NCI-H345 treated with DMSO at 0.1 percent for 48 hours (cell line): ENCODE data around the gene TOR3A.
A peak's percentile ranks its signal among the peaks of the same experiment; 100 is the strongest.

Experiments used
- DNase-seq: peaks from one replicate; lab custom pipeline; 2025; ENCODE audit not compliant: unreplicated experiment; lab: John Stamatoyannopoulos, UW

Gene TOR3A

DNA sequence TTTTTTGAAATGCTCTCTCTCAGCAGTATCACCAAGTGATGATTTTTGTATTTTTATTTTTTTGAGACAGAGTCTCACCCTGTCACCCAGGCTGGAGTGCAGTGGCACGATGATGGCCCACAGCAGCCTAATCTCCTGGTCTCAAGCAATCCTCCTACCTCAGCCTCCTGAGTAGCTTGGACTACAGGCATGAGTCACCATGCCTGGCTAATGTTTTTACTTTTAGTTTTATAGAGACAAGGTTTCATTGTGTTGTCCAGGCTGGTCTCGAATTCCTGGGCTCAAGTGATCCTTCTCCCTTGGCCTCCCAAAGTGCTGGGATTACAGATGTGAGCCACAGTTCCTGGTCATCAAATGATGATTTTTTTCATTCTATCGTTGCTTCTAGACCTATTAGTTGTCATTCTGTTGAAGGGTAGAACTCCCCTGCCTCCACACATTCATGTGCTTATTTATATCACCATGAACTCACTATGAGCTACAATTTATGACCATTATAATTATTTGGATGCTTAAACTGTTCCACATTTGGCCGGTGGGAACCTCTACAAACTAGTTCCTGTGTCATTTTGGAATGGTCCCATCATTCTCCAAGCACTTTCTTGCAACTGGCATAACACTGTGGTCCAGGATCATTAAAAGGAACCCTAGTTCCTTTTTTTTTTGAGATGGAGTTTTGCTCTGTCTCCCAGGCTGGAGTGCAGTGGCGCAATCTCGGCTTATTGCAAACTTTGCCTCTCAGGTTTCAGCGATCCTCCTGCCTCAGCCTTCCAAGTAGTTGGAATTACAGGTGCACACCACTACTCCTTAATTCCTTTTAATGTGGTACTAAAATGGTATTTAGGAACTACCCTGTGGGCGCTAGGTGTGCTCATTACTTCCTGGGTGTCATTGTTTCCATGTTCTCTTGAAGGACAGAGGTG is 20.2 kb upstream of the TOR3A start:
- no peak for DNase-seq

DNA sequence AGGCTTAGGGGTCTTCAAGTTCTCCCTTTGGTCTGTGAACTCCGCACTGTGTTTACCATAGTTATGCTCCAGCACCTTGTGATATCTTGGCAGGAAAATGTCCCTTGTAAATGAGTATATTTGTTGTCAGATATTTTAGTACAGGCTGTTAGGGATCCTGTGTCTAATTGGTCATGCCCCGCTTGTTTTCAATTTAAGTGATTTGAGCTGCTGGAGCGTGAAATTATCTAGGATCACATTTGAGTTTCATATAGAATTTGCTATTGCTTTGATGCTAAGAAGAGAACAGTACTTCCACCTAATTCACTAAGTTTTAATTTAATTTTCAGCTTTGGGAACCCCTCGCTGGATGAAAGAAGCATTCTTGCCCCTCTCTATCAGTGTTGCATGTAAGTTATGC is 15.4 kb upstream of the TOR3A start:
- DNase-seq, result no peak

DNA sequence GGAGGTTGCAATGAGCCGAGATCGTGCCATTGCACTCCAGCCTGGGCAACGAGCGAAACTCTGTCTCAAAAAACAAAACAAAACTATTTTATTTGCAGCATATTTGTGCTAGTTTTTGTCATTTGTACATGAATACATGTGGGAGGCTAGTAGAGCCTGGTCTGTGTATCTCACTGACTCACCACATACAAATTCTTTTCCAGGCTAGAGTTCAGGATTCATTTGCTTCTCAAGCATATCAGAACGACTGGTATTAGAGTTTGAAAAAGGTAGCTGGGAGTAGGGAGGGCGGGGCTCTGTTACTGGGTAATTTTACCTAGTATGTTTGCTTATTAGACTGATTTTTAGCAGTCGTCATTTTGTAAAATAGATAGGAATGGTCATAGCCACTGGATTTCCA is 4.5 kb upstream of the TOR3A start:
- no peak for DNase-seq

- DNase-seq, result peak; percentile 81
Measured at GRCh38 chr1:179079113-179079761, 2.6 kb upstream of the TOR3A start.

- DNase-seq, result no peak
Measured at GRCh38 chr1:179080866-179081686, 794 bp upstream of the TOR3A start.

- DNase-seq, result no peak
Measured at GRCh38 chr1:179082333-179082998, 596 bp downstream of the TOR3A start.

DNA sequence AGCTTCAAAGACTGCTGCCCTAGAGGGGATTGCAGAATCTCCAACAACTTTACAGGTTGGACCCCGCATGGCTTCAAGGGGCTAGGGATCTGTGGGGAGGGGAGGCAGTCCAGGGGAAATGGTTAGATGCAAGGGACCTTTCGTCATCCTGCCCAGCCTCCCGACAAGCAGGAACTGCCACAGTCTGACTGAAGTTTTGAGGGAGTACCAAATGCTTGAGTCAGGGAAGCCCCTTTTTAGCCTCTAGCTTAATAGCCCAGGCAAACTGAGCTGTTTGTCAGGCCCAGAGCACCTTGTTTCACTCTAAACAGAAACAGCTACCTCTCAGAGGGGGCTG is 1.1 kb downstream of the TOR3A start:
- no peak for DNase-seq

DNA sequence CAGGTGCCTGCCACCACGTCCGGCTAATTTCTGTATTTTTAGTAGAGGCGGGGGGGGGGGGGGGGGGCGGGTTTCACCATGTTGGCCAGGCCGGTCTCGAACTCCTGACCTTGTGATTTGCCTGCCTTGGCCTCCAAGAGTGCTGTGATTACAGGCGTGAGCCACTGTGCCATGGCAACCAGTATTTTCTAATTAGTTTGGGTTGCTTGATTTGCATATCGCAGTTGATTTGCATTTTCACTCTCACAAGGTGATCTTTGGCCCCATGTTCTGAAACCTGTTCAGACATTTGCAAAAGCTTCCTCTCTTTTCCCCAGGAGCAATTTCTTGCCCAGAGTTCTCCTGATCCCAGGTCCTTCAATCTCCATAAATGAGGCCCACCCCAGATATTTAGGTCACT is 1.7 kb downstream of the TOR3A start:
- DNase-seq, result no peak

- no peak for DNase-seq
Measured at GRCh38 chr1:179087665-179088064, 5.8 kb downstream of the TOR3A start.

DNA sequence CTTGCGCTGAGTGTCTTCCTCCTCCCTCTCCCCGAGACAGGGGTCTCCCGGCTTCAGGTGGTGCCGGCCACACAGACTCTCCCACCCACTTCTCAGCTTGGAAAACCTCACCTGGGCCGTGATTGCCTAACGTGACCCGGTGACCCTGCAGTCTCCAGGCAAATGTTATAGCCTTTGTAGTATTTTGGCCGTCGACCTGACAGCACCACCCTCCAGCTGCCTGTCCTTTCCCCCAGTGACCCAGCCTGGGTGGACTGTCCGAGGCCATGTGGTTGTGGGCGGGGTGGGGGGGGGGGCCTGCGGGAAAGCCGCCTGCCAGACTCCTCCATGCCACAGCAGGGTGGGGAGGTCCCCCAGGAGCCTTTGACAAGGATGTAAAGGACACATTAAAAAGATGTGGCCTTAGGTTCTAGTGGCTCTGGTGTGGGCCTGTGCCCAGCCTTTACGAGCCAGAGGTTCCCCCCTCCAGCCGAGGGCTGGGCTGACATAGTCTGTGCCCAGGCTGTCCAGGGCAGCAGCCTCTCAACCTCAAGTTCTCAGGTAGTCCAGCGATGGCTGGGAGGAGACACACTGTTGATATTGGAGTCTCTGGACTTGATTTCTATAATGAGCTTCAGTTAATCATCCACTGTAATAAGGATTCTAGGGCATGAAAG is 8.1 kb downstream of the TOR3A start:
- DNase-seq, result no peak

DNA sequence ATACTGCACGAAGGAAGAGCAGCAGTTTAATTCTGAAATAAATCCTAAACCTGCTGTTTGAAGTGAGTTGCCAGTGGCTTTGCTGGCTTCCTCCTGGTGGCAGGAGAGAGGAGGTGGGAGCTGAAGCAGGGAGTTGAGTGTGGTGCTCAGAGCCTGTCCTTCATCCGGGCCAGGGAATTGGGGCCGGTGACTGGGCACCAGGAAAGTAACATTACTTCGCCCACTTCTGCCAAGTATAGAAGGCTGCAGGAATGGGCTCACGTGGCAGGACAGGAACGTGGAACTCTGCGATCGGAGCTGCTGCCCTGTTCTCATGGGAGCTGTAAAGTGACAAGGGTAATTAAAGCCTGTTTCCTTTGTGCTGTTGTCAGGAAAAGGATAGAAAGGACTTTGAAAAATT is 8.7 kb downstream of the TOR3A start:
- no peak for DNase-seq

- no peak for DNase-seq
Measured at GRCh38 chr1:179090923-179091322, 9.1 kb downstream of the TOR3A start.

DNA sequence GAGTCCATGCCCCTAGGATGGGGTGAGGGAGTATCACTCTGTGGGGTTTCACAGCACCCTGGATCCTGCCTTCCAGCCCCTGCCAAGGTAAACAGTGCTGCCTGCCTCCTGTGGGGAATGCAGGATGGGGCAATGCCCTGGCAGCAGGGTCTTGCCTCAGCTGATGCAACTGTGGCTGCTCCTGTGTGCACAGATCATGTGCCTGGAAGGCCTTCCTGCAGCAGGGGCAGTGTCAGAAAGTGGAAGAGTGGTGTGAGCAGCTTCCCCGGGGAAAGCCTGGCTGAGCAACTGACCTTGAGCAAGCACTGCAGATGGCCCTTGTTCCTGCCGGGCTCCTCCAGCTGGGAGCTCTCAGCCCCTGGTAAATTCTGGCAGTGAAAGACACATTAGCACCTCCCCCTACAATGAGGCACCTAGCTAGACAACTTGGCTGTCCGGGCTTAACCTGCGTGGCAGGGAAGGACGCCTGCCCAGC is 9.9 kb downstream of the TOR3A start:
- DNase-seq, result no peak

DNA sequence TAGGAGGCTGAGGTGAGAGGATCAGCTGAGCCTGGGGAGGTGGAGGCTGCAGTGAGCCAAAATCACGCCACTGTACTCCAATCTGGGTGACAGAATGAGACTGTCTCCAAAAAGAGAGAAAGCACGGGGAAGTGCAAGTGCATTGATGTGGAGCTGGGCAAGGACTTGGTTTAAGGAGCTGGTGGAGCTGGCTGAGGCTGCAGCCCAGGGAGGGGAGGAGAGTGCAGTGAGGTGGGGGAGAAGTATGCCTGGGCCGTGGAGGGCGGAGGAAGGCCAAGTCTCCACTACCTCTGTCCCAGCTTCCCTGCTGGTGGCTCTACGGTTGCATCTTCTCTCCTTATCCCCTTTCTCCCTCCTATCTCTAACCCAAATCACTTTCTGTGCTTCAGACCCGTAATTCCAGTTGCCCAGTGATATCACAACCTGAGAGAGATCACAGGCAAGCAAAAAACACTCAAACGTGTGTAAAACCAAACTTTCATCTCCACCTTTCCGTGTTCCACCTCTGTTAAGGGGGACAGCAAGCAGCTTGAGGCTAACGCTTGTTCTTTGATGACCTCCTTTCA is 11.1 kb downstream of the TOR3A start:
- DNase-seq, result no peak

DNA sequence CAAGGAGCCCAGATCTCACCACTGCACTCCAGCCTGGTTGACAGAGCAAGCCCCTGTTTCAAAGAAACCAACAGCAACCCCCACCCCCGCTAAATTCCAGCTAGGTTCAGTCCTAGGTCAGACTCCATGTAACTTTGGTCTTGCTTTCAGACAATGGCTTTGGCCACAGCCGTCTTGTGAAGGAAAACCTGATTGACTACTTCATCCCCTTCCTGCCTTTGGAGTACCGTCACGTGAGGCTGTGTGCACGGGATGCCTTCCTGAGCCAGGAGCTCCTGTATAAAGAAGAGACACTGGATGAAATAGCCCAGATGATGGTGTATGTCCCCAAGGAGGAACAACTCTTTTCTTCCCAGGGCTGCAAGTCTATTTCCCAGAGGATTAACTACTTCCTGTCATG is 12.9 kb downstream of the TOR3A start:
- DNase-seq, result no peak

DNA sequence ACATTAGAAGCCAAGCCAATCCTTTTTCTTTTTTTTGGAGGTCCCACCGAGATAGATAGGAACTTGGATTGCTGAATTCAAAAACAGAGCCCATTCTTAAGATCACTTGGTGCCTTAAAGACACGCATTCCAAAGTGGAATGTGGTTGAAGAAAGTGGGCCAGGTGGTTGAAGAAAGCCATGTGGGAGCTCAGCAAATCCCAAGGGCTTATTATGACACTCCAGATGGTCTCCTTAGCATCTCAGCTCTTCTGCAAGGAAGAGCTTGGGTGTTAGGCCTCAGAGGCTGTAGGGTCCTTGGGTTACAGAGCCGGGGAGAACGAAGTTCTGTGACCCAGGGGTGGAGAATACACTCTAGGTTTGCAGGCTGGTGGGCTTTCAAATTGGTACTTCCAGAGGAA is 13.5 kb downstream of the TOR3A start:
- DNase-seq, result no peak

DNA sequence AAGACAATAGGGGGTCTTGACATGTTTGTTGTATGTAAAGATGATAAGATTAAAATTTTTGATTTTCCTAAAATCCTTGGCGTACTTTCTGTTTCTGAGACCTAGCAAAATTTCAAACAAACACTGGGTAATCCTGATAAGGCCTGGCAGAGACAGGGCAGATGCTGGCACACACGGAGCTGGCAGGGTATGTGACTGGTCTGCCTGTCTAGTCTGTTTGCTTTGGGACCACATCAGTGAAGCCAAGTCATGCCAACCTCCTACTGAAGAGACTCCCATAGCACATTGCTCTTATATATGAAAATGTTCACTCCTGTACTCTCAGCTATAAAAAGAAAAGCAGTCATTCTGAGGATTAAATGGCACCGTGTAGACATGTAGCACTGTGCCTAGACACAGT is 14.1 kb downstream of the TOR3A start:
- DNase-seq, result no peak

DNA sequence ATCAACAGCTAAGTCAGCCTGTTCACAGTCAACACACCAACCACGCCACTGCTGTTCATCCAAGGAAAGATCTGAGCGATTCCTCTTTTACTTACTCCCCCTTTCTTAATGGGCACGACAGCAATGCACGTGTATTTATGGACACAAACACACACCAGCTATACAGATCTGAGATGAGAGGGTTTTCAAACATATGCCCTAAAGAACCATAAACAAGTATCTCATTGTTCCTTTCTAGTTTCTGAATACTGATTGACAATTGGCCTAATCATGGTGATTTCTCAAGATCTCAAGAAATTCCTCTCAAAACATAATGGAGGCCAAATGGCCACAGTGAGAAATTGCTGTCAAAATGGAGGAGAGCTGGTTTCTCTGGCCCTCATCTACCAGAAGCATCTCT is 18.0 kb downstream of the TOR3A start:
- DNase-seq, result no peak

GRCh38 chr1:179101566-179101965 is 19.7 kb downstream of the TOR3A start:
- no peak for DNase-seq

DNA sequence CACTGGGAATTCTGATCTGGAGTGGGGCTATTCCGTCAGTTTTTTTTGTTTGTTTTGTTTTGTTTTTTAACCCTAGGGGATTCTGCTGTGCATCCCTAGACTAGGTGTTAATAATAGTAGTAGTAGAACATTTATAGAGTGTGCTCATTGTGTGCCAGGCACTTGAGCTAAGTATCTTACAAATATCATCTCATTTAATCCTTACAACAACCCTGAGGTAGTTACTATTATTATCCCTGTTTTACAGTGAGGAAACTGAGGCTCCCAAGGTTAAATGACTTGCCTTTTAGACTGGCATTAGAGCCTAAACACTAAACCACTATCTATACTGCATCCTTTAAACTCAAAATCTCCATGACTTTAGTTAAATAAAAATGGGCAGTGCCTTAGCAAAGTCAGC is 22.1 kb downstream of the TOR3A start:
- no peak for DNase-seq
